ENCODE results near the gene BRAF.
"Not testable (repeated sequence)": the region's sequence is repeated elsewhere in the genome, so short reads cannot be mapped to it uniquely, and the experiment has no call there.

Gene BRAF

DNA sequence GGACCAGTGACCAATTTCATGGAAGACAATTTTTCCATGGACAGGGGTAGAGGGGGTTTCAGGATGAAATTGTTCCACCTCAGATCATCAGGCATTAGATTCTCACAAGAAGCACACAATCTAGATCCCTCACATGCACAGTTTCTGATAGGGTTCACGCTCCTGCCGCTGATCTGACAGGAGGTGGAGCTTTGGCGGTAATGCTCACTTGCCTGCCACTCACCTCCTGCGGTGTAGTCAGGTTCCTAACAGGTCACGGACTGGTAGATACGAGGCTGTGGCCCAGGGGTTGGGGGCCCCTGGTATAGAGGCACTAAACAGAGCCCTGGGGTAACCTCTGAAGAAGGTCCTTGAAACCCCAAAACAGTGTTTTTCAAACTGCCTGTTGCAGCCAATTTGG is 6.5 kb downstream of the BRAF start:
- DNase-seq (ENCODE audit: low spot score) = no peak

DNA sequence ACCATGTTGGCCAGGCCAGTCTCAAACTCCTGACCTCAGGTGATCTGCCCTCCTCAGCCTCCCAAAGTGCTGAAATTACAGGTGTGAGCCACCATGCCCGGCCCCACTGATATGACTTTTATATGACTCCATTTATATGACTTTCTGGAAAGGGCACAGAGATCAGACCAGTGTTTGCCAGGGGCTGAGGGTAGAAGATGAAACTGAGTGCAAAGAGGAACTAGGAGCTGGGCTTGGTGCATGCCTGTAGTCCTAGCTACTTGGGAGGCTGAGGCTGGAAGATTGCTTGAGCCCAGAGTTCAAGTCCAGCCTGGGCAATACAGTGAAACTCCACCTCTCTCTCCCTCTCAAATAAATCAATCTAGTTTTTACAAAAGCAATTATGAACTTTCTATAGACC is 7.5 kb downstream of the BRAF start:
- DNase-seq (ENCODE audit: low spot score) = no peak

DNA sequence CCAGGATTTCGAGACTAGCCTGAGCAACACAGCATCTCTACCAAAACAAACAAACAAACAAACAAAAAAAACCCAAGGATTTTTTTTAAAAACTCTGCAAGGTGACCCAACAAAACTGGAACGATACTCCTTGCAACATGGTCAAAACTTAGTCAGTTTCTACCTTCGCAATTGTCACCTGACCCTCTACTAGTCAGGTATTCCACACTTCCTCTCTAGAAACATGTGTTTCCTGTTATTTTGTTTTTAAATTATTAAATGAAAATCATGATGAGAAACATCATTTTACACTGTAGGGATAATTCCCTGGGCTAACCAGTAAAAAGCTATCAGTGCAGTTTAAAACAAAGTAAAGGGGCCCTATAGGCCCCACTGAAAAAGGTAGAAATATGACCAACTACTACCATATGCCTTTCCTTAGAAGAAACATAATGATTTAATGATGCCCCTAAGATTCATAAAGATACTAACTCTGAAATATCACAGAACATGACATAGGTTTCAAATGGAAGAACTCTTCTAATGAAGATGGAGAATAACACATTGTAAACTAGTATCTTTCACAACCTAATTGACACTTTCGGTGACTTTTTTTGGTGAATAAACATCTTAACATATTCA is 8.7 kb downstream of the BRAF start:
- no peak for DNase-seq (ENCODE audit: low spot score)

DNA sequence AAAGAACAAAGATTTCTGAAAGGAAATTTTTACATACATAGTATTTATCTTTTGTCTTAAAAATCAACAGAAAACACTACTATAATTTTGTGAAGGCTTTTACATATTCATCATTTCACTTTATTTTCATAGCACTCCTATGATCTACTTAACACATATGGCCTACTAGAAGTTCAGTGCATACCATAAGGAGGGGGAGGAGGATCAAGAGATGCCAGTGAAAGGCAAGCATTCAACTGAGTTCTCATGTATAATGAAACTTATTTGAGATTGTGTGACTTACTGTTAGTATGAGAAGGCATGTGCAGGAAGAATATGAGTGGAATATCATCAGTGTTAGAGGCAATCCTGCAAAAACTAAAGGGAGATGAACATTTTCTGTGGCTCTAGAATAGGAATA is 10.6 kb downstream of the BRAF start:
- no peak for DNase-seq (ENCODE audit: low spot score)

DNA sequence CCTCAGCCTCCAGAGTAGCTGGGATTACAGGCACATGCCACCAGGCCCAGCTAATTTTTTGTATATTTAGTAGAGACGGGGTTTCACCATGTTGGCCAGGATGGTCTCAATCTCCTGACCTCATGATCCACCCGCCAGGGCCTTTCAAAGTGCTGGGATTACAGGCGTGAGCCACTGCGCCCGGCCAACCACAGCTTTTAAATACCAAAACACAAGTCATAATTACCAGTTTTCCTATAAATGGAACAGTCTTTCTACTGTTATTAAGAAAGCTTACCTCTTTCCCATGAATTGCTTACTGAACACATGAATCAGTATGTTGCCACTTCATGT is 11.2 kb downstream of the BRAF start:
- DNase-seq (ENCODE audit: low spot score) = not testable (repeated sequence)

DNA sequence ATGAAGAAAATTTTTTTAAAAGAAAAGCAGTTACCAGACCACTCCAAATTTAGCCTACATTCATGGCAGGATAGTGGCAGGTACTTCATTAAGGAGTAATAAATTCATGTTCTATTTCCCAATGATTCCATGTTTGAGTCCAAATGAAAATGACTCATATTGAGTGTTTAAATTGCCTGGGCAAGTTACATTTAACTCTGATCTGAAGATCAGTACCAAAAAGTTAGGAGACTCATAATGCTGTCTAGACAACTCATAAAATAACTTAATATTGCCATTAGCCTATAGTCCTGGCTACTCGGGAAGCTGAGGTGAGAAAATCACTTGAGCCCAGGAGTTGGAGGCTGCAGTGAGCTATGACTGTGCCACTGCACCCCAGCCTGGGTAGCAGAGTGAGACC is 13.0 kb downstream of the BRAF start:
- no peak for DNase-seq (ENCODE audit: low spot score)

DNA sequence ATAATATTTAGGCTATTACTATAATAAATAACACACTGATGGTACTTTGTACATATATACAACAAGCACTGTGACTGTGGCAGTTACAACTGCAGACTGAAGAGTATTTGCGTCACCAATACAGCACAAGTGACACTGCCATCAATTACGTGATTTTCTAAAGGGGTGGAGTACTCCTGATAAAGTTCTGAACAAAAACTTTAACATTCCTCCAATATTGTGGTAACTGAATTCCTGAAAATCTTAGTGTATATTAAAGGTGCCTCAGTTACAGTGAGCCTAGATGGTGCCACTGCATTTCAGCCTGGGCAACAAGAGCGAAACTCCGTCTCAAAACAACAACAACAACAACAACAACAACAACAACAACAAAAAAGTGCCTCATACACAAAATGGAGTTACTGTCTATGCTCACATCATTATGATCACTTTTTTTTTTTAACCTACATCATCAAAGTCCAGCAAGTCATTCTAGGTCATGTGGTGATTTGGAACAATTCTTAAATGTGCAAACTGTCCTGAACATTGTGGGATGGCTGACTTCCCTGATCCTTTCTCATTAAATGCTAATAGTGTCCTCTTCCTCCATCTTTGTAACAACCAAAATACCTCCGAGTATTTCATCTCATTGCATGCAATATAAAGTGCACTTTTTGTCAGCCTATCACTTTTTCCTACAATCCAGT is 15.1 kb downstream of the BRAF start:
- DNase-seq (ENCODE audit: low spot score) = no peak

DNA sequence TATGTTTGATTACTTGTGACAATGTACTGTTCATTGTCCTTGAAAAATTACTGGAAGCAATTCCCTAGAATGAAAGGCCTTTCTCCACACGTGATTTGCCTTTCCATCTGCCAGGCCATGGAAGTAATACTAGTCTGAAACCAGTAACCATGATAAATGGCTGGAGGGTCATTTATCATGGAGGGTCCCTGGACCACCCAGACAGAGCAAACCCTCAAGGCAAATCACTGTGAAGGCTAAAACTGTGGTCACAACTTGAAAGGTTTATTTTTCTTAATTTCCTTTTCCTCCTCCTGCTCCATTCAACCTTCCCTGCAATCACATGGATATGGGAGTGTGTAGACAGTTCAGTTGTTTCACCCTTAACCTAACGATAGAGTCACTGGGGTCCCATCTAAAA is 16.4 kb downstream of the BRAF start:
- no peak for DNase-seq (ENCODE audit: low spot score)

DNA sequence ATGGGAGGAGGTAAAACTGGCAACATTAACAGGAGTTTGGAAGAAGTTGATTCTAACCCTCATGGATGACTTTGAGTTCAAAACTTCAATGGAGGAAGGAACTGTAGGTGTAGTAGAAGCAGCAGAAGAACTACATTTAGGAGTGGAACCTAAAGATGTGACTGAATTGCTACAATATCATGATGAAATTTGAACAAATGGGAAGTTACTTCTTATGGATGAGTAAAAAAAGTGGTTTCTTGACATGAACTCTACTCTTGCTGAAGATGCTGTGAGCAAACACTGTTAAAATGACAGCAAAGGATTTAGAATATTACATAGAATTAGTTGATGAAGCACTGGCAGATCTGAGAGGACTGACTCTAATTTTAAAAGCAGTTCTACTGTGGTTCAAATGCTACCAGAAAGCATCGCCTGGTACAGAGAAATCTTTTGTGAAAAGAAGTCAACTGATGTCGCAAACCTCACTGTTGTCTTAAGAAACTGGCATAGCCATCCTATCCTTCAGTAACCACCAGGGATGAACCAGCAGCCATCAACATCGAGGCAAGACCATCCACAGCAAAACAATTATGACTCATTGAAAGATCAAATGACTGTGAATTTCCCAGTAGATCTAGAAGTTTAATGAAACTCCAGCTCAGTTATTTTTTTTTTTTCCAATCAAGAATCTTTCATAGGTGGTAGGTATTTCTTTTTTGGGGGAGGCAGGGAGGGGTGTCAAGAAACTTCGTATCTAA is 20.8 kb downstream of the BRAF start:
- DNase-seq (ENCODE audit: low spot score) = no peak

DNA sequence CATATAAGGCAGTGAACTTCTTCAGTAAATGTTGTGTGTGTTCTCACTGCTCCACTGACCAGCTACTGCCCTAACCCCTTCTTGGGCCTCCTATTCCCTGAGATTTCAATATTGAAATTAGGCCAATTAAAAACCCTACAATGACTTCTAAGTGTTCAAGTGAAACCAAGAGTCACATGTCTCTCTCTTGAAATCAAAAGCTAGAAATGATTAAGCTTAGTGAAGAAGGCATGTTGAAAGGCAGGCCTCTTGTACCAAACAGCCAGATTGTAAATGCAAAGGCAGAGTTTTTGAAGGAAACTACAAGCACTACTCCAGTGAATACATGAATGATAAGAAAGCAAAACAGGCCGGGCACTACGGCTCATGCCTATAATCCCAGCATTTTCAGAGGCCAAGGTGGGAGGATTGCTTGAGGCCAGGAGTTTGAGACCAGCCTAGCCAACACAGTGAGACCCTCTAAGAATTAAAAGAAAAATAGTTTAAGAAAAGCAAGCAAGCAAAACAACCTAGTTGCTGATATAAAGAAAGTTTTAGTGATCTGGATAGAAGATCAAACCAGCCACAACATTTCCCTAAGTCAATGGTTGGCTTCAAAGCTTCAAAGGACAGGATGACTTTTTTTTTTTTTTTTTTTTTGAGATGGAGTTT is 22.3 kb downstream of the BRAF start:
- no peak for DNase-seq (ENCODE audit: low spot score)

DNA sequence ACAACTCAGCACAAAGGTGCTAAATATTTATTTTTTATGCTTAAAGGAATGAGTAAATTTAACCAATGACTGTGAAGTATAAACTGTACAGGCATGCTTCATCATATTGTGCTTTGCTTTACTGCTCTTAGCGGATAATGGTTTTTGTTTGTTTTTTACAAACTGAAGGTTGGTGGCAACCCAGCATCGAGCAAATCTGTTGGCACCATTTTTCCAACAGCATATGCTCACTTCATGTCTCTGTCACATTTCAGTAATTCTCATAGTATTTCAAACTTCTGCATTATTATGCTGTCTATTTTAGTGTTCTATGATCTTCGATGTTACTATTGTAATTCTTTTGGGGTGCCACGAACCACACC is 22.8 kb downstream of the BRAF start:
- DNase-seq (ENCODE audit: low spot score) = no peak

DNA sequence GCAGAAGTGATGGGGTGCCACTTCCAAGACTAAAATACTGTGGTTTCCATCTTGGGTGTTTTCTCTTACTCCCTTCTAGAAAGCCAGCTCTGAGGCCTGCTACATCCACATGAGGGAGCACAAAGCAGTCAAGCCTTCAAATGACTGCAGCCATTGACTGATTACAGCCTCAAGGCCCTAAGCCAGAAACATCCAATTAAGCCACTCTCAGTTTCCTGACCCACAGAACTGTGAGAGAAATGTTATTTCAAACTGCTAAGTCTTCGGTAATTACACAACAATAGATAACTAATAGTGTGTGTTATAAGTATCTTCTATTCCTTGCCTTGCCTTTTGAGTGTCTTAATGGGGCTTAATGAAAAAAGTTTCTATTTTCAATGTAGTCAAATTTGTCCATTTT is 24.8 kb downstream of the BRAF start:
- DNase-seq (ENCODE audit: low spot score) = no peak

DNA sequence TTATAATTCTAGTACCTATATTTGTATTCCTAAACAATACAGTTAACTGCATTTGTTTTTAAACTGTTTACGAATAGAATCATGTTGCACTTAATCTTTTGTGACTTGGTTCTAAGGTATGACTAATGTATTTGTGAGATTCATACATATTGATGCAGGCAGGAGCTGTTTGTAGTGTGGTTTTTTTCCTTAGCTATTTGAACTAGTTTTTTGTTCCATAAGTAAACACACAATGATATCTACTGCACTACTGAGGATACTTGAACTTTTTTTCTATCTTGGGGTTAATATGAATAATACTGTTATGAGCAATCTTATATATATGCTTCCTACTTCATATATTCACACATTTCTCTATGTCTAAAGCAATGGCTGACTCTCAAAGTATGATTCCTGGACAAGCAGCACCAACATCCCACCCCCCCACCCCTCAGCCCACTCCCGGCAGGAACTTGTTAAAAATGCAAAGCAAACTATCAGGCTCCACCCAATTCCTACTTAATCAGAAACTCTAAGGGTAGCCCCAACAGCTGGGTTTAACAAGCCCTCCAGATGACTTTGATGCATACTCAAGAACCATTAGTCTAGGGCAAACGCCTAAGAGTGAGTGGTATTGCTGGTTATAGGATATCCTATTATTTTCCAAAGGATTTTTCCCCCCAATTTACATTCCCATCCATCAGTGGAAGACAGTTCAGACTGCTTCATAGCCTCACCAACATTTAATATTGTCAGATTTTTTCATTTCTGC is 25.8 kb downstream of the BRAF start:
- DNase-seq (ENCODE audit: low spot score) = no peak

DNA sequence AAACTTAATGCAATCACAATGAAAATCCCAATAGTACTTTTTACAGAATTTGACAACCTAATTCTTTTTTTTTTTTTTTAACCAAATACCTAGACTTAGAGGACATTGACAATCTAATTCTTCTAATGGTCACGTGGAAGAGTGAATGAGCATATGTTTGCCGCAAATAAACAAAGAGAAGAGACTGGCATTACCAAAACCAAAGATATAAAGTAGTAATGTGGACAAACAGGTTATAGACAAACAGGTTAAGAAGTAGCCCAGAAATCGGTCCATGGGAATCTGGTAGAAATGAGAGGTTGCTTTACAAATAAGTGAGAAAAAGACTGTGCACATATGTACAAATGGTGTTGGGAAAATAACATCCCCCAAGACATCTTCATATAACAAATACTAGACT is 27.7 kb downstream of the BRAF start:
- DNase-seq (ENCODE audit: low spot score) = no peak

DNA sequence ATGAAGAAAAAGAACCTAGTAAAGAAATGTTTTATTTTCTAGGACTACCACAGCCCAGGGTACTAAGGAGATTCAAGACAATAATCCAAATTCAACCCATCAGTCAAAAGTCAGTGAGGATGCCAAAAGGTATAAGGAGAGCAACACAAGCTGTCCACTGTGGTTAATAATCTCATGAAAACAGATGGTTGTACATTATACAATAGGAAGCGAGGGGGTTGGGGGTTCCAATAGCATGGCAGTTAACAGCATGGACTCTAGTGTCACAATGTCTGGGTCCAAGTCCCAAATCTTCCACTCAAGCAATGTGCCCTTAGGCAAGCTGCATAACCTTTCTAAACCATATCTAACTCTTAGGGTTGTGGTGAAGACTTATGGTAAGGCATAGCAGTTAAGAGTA is 35.1 kb downstream of the BRAF start:
- no peak for DNase-seq (ENCODE audit: low spot score)

DNA sequence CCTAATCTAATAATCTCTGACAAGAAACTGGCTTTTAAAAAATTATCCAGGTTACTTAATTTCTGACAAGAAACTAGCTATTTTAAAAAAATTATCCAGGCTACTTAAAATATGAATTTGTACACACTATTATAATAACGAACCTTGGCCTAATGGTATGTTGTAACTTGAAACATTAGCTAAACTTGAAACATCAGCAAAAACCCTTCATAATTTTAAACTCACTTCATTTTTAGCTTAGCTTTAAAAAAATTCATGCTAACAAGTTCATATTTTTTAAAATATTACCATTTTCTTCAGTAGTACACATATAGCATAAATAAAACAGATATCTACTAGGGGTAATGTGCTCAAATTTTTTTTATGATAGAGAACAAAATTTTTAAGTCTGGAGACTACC is 35.6 kb downstream of the BRAF start:
- no peak for DNase-seq (ENCODE audit: low spot score)

DNA sequence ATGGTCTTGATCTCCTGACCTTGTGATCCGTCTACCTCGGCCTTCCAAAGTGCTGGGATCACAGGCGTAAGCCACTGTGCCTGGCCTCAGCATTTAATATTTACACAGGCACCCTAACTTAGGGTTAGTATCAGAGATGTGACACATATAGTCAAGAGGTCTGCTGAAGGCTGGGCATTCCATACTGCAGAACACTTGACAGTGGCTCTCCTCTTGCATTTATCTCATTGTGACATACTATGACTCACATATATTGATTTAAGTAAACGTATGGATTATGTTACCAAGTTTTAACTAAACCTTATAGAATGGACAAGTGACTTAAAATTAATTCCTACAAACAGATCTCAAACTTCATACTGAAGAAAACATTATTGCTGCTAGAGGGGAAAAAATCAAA is 36.6 kb downstream of the BRAF start:
- no peak for DNase-seq (ENCODE audit: low spot score)

DNA sequence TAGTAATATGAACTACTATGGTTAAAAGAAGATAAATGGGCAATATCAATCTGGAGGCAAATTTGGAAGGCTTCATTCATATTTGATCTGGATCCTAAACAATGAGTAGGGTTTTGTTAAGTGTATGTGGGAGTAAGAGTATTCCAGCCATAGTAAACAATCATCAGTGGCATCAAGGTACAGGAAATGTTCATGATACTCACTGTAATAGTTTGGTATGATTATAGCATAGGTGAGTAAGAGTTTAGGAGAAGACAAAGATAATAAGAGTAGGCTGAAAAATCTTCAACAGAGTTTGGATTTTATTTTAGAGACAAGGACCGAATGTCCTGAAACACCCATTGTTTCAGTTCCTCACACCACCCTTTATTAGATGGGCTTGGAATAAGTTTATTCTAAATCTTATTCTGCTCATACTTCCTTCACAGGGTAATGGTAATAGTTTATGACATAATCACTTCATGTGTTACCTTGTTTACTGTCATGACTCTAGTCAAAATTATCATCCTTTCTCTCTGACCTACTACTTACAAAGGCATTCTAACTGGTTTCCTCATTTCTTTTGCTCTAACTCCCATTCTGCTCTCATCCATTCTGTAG is 38.9 kb downstream of the BRAF start:
- no peak for DNase-seq (ENCODE audit: low spot score)

DNA sequence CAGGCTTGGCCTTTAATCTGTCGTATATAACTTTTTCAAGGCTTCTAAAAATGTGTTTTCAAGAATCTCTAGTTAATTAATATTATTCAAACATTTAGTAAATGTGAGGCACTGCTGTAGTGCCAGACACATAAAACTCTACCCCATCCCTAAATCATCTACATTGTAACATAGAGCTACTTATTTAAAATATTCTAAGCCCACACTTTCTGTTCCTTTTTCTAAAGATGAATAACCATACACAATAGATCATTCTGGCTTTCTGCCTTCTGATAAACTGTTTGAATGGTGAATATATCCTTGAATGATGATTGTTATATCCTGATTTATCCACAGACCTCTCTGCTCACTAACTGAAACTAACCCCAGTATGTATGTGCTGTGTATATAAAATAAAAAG is 41.4 kb downstream of the BRAF start:
- DNase-seq (ENCODE audit: low spot score) = no peak

DNA sequence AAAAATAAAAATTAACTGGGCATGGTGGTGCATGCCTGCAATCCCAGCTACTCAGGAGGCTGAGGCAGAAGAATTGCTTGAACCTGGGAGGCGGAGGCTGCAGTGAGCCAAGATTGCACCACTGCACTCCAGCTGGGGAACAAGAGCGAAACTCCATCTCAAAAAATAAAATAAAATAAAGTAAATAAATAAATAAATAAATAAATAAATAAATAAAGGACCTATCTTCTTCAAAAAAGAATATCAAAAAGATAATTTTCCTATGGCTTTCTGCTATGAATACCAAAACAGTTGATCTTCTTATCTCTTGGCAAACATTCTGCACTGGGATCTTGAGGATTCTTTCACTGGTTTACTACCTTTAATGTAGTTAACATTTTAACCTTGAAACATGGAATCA is 41.9 kb downstream of the BRAF start:
- not testable (repeated sequence) for DNase-seq (ENCODE audit: low spot score)

DNA sequence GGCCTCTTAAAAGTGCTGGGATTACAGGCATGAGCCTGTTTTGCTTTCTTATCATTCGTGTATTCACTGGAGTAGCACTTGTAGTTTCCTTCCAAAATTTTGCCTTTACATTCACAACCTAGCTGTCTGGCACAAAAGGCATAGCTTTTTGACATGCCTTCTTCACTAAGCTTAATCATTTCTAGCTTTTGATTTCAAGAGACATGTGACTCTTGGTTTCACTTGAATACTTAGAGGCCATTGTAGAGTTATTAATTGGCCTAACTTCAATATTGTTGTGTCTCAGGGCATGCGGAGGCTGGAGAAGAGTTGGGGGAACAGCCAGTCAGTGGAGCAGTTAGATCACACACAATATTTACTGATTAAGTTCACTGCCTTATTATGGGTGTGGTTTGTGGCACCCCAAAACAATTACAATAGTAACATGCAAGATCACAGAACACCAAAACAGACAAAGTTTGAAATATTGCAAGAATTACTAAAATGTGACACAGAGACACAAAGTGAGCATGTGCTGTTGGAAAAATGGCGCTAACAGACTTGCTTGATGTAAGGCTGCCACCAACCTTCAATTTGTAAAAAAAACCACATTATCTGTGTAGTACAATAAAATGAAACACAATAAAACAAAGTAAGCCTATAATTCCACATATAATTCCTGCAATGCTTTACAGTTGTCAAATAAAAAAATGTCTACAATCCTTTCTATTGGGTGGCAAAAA is 43.1 kb downstream of the BRAF start:
- no peak for DNase-seq (ENCODE audit: low spot score)

DNA sequence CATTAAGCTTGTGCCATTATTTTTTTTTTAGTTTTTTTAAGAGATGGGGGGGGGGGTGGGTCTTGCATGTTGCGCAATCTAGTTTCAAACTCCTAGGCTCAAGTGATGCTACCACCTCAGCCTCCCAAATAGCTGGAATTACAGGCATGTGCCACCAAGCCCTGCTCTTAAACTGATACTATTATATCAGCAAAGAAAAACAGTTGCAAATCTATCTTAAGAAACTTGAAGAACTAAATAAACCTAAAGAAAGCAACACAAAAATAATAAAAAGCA is 47.5 kb downstream of the BRAF start:
- no peak for DNase-seq (ENCODE audit: low spot score)

Data from GM03348 (cell line).